LNCaP clone FGC (cell line): ENCODE measurements around the gene GADL1.

Source experiments
- DNase-seq: peaks from one replicate; pipeline ENCODE4 v3.0.0-alpha.2; 2011; ENCODE audit warnings: low read depth
- H3K4me3 ChIP-seq: 2 replicates; pipeline ENCODE4 v1.5.1; 2011; ENCODE audit warnings: mild to moderate bottlenecking, low read depth, low read length, control low read depth
- CTCF ChIP-seq: IDR thresholded peaks from 2 replicates; pipeline ENCODE4 v1.5.1; 2012; ENCODE audit warnings: mild to moderate bottlenecking; ENCODE audit not compliant: control insufficient read depth, insufficient read depth; ENCODE audit errors: extremely low read depth

Gene GADL1

GRCh38 chr3:30933478-30934207 lies 39.2 kb upstream of the GADL1 start:
- no peak for TF ChIP-seq CTCF
- DNase-seq: no peak

DNA sequence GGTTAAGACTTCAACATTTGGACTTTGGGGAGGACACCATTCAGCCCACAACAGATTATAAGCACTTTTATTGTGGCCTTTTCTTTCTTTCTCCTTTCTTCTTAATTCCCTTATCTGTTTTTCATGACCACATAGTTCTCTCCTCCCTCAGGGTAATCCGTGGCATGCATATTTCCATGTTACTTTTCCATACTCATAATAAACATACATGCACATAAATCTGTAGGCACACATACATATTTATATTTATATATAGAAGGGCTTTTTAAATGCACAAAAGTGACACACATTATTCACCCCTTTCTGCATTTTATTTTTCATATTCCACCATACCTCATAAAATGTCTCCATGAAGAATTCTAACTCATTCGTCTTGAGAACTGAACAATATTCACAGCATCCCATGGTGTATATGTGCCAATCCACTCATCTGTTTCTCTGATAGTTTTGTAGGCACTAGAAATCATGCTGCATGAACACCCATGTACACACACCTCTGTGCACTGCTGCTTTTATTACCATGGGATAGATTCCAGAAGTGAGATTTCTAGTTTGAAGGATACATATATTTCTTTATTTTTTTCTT lies 38.1 kb upstream of the GADL1 start:
- no peak overlapping the region for H3K4me3 ChIP-seq
- no peak for DNase-seq
- TF ChIP-seq CTCF: no peak

More at GRCh38 chr3:30933478-30934207, 39.2 kb upstream of the GADL1 start:
- no peak overlapping the region for H3K4me3 ChIP-seq

- no peak for DNase-seq
- no peak for TF ChIP-seq CTCF
- no peak overlapping the region for H3K4me3 ChIP-seq
These were observed 30.3 kb upstream of the GADL1 start for GRCh38 chr3:30924763-30925162.

DNA sequence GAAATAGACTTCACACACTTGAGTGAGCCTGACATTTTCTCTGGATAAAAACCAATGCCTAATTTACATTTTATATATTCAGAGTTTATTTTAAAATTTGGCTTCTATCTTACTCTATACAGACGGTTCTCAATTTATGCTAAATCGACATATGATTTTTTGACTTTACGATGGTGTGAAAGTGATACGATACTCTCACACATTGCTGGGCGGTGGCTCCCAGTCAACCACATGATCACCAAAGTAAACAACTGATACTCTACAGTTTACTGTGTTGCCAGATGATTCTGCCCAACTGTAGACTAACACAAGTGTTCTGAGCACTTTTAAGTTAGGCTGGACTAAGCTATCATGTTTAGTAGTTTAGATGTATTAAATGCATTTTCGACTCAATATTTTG lies 25.1 kb upstream of the GADL1 start:
- H3K4me3 ChIP-seq: no peak overlapping the region
- no peak for DNase-seq
- no peak for TF ChIP-seq CTCF

- no peak for TF ChIP-seq CTCF
- no peak for DNase-seq
- no peak overlapping the region for H3K4me3 ChIP-seq
These were observed 24.3 kb upstream of the GADL1 start for GRCh38 chr3:30918761-30919160.

DNA sequence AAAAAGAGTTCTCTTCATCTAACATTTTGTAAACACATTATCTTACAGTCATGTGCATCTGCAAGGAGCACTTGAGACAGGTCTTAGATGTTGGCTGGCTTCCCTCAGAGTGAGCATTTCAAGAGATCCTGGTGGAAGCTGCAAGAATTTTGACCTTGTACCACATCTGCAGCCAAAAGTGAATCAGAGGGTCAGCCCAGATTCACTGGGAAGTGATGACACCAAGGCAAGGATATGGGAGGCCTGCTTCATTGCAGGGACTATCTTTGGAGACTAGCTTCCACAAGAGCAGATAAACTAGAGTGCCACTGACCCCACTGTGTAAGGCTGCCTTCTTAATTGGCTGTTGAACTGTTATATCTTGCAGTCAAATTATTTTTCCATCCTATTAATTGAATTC lies 21.3 kb upstream of the GADL1 start:
- TF ChIP-seq CTCF: no peak
- DNase-seq: no peak
- no peak overlapping the region for H3K4me3 ChIP-seq

DNA sequence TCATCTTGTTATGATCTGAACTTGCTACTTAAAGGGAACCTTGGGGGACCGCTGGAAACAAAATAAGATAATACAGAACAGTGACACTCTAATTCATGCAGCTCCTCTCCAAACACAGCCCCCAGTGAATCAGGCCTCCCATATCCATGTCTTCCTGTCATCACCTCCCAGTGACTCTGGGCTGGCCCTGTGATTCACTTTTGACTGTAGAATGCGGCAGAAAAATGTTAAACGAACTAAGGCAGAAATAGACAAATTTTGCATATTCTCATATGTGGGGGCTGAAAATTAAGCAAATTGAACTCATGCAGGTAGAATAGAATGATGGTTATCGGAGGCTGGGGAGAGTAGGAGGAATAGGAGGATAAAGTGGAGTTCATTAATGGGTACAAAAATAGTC lies 20.2 kb upstream of the GADL1 start:
- no peak for DNase-seq

More for the DNA sequence above, 20.2 kb upstream of the GADL1 start:
- no peak for TF ChIP-seq CTCF
- H3K4me3 ChIP-seq: no peak overlapping the region
